HG02763 (cell line): ENCODE data around the gene DNTTIP2.
"Not testable (repeated sequence)": the region's sequence is repeated elsewhere in the genome, so short reads cannot be mapped to it uniquely, and the experiment has no call there.

Source experiments
- ATAC-seq: cut with Tn5 transposase; IDR thresholded peaks from one replicate; pipeline ENCODE4 v1.9.1; 2021; ENCODE audit warnings: mild to moderate bottlenecking, moderate library complexity; ENCODE audit not compliant: unreplicated experiment

DNTTIP2 gene

GRCh38 chr1:93876244-93876643, 2.8 kb downstream of the DNTTIP2 start:
- ATAC-seq, result no peak

- ATAC-seq, result no peak
These were observed 4.9 kb downstream of the DNTTIP2 start for GRCh38 chr1:93874025-93874651.

GRCh38 chr1:93871366-93871765, 7.6 kb downstream of the DNTTIP2 start:
- ATAC-seq, result no peak

- no peak for ATAC-seq
These were observed 9.4 kb downstream of the DNTTIP2 start for GRCh38 chr1:93869653-93870052.

- not testable (repeated sequence) for ATAC-seq
These were observed 10.5 kb downstream of the DNTTIP2 start for GRCh38 chr1:93868492-93868891.

- ATAC-seq, result no peak
These were observed 13.8 kb downstream of the DNTTIP2 start for GRCh38 chr1:93865253-93865652.

- ATAC-seq, result no peak
These were observed 14.8 kb downstream of the DNTTIP2 start for GRCh38 chr1:93864175-93864574.

GRCh38 chr1:93857653-93858052, 21.4 kb downstream of the DNTTIP2 start:
- not testable (repeated sequence) for ATAC-seq

GRCh38 chr1:93855983-93856382, 23.0 kb downstream of the DNTTIP2 start:
- not testable (repeated sequence) for ATAC-seq

- ATAC-seq, result no peak
These were observed 25.1 kb downstream of the DNTTIP2 start for GRCh38 chr1:93853940-93854339.

GRCh38 chr1:93851878-93852277, 27.1 kb downstream of the DNTTIP2 start:
- ATAC-seq, result no peak

GRCh38 chr1:93851327-93851712, 27.7 kb downstream of the DNTTIP2 start:
- no peak for ATAC-seq

GRCh38 chr1:93850687-93851326, 28.2 kb downstream of the DNTTIP2 start:
- ATAC-seq, result not testable (repeated sequence)

GRCh38 chr1:93848350-93848883, 30.6 kb downstream of the DNTTIP2 start:
- no peak for ATAC-seq

GRCh38 chr1:93847811-93848288, 31.2 kb downstream of the DNTTIP2 start:
- peak; percentile 26 for ATAC-seq

- peak; percentile 63 for ATAC-seq
These were observed 31.8 kb downstream of the DNTTIP2 start for GRCh38 chr1:93846992-93847810.

- ATAC-seq, result peak; percentile 47
These were observed 32.6 kb downstream of the DNTTIP2 start for GRCh38 chr1:93846206-93846991.

GRCh38 chr1:93845538-93846205, 33.3 kb downstream of the DNTTIP2 start:
- no peak for ATAC-seq

GRCh38 chr1:93844262-93845045, 34.6 kb downstream of the DNTTIP2 start:
- ATAC-seq, result no peak
